GM18519 (cell line): ENCODE data around the gene ZNF236.
"Not testable (repeated sequence)": the region's sequence is repeated elsewhere in the genome, so short reads cannot be mapped to it uniquely, and the experiment has no call there.

Experiments used
- ATAC-seq: cut with Tn5 transposase; IDR thresholded peaks from one replicate; pipeline ENCODE4 v1.9.1; 2021; ENCODE audit warnings: mild to moderate bottlenecking, moderate library complexity; ENCODE audit not compliant: unreplicated experiment, low FRiP score

The ZNF236 gene

GRCh38 chr18:77015169-77015568 is 192.8 kb downstream of the ZNF236 start:
- ATAC-seq, result no peak

DNA sequence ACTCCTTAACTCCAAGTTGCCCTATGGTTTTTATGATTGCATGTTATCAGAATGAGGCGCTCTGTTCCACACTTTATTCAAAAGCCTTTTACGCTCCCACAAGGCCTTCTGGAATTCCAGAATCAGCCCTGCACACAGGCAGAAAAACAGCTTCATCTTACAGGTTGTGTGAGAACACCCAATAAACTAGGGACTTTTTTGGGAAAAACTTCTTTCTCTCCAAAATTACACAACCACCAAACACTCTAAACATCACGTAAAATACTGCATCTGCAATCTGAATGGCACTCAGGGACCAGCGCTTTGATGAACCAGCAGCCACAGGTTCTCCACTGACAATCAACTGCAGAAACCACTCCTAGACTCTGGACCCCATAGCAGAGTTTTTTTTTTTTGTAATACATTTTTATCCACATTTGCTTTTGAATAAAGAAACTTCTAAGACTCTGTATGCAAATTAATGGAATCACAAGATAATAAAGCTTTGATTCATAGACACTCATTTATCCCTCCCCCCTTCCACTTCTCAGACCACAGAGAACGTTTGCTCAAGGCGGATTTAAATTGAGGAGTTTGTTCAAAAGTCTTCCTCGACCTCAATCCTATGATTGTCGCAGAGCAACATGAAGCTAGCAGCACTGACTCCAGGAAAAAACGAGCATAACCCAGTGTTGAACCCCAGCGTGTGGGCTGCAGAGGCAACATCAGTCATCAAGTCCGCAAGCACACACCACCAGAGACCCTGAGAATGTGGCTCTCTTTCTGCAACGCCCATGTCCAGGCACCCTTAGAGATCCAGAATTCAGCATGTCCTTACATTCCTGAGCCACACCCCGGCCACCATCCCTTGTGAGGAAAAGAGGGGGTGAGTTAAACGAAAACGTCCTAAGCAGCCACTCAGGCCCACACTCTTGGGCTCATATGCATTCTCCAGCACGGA is 193.7 kb downstream of the ZNF236 start:
- ATAC-seq, result no peak

DNA sequence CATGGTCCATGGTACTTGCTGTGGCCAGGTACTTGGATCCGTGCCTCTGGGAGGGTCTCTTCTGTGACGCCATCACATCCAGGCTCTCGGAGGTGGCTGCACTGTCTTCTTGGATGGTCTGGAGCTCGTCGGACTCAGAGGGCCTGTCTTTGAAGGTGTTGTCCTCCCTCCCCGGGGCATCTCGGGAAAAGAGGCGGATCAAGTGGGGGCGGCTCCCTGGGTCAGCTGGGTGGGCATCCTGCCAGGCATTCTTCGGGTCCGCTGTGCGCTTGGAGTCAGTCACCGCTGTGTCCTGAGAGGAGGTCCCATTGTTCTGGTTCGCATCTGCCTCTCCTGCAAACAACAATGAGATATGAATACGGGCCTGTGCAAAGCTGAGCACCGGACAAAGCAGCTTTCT is 194.6 kb downstream of the ZNF236 start:
- no peak for ATAC-seq

GRCh38 chr18:77017355-77017754 is 195.0 kb downstream of the ZNF236 start:
- ATAC-seq, result no peak

- ATAC-seq, result not testable (repeated sequence)
Observed at GRCh38 chr18:77018650-77019049, 196.3 kb downstream of the ZNF236 start.

DNA sequence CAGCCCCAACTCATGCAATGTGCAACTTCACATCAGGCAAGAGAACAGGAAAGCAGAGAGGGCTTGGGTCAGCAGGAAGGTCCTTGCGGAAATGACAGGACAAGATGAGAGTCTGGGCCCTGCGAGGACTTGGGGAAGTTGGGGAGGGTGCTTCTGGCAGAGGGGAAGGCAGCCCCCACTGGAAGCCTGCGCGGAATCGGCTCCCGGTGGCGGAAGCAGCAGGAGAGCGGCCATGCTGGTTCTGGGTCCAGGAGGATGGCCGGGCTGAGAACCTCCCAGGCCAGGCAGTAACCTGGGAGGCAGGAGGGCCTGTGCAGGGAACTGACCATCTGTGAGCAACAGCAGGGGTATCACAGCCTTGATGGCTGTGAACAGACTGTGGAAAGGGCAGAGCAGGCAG is 197.3 kb downstream of the ZNF236 start:
- no peak for ATAC-seq
